ENCODE results near the gene CXorf58. TPM values are rescaled to one million over a fixed set of nuclear protein-coding genes. Genes with fewer than 3 reads are reported as not detected.

Gene CXorf58
- total RNA-seq, 1 experiment from 2014 or later, result not detected

- intact Hi-C loops (cut with micrococcal nuclease), result no loop called here
- H3K9ac ChIP-seq (ENCODE audit: low read length), result 0 out of 2 replicates have a peak overlapping the region, but pooled peaks have one; percentile 1
- CTCF ChIA-PET, result no interaction called here
Measured at GRCh38 chrX:23896981-23897380, 10.8 kb upstream of the CXorf58 start.

More at GRCh38 chrX:23896981-23897380, 10.8 kb upstream of the CXorf58 start:
- H3K79me2 ChIP-seq (ENCODE audit: insufficient read depth, low read length), result 0 out of 2 replicates have a peak, but pooled peaks cover 7% of the 10 kb centered on the region
- TF ChIP-seq, protein P1, sequence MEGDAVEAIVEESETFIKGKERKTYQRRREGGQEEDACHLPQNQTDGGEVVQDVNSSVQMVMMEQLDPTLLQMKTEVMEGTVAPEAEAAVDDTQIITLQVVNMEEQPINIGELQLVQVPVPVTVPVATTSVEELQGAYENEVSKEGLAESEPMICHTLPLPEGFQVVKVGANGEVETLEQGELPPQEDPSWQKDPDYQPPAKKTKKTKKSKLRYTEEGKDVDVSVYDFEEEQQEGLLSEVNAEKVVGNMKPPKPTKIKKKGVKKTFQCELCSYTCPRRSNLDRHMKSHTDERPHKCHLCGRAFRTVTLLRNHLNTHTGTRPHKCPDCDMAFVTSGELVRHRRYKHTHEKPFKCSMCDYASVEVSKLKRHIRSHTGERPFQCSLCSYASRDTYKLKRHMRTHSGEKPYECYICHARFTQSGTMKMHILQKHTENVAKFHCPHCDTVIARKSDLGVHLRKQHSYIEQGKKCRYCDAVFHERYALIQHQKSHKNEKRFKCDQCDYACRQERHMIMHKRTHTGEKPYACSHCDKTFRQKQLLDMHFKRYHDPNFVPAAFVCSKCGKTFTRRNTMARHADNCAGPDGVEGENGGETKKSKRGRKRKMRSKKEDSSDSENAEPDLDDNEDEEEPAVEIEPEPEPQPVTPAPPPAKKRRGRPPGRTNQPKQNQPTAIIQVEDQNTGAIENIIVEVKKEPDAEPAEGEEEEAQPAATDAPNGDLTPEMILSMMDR (IDR thresholded peaks at IDR 0.05 in 2 of 3, conservative IDR thresholded peaks at IDR 0.05 in 1 of 3; ENCODE audit: borderline replicate concordance in 1 of 3, insufficient read depth in 1 of 3, low read depth in 2 of 3, low read length in 2 of 3), result no peak
- no peak for TF ChIP-seq POLR2AphosphoS5 (IDR thresholded peaks at IDR 0.05; ENCODE audit: low read depth, low read length)
- TF ChIP-seq ATF3 (IDR thresholded peaks at IDR 0.05), result no peak
- no peak for TF ChIP-seq SRF (IDR thresholded peaks at IDR 0.05; ENCODE audit: low read depth)
- TF ChIP-seq YY1 (IDR thresholded peaks at IDR 0.05; ENCODE audit: extremely low read depth, insufficient replicate concordance, low read depth, low read length), result no peak
- TF ChIP-seq ZNF274 (IDR thresholded peaks at IDR 0.05; ENCODE audit: low read depth, low read length), result no peak
- no peak for TF ChIP-seq EZH2phosphoT487 (IDR thresholded peaks at IDR 0.05; ENCODE audit: borderline replicate concordance)
- TF ChIP-seq FOSL1 (IDR thresholded peaks at IDR 0.05; ENCODE audit: low read depth), result no peak
- no peak for TF ChIP-seq CEBPB (IDR thresholded peaks at IDR 0.05; ENCODE audit: low read depth)
- TF ChIP-seq, protein P2, sequence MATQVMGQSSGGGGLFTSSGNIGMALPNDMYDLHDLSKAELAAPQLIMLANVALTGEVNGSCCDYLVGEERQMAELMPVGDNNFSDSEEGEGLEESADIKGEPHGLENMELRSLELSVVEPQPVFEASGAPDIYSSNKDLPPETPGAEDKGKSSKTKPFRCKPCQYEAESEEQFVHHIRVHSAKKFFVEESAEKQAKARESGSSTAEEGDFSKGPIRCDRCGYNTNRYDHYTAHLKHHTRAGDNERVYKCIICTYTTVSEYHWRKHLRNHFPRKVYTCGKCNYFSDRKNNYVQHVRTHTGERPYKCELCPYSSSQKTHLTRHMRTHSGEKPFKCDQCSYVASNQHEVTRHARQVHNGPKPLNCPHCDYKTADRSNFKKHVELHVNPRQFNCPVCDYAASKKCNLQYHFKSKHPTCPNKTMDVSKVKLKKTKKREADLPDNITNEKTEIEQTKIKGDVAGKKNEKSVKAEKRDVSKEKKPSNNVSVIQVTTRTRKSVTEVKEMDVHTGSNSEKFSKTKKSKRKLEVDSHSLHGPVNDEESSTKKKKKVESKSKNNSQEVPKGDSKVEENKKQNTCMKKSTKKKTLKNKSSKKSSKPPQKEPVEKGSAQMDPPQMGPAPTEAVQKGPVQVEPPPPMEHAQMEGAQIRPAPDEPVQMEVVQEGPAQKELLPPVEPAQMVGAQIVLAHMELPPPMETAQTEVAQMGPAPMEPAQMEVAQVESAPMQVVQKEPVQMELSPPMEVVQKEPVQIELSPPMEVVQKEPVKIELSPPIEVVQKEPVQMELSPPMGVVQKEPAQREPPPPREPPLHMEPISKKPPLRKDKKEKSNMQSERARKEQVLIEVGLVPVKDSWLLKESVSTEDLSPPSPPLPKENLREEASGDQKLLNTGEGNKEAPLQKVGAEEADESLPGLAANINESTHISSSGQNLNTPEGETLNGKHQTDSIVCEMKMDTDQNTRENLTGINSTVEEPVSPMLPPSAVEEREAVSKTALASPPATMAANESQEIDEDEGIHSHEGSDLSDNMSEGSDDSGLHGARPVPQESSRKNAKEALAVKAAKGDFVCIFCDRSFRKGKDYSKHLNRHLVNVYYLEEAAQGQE (IDR thresholded peaks at IDR 0.05; ENCODE audit: low read depth), result no peak
- TF ChIP-seq RAD21 (IDR thresholded peaks at IDR 0.05; ENCODE audit: low read depth), result no peak
- H3K4me1 ChIP-seq (ENCODE audit: control insufficient read depth in 1 of 2, insufficient read depth in 2 of 2, low read length in 2 of 2), result peaks cover 51 to 52% of the 10 kb centered on the region in 2 experiments
- POLR2A ChIA-PET, result interaction anchor here (0.8 to 1.4 kb wide), 2 partner anchors 112 to 114 kb away, joined by 3 to 4 read pairs; partner anchors contain the start of gene SAT1
- BruUV-seq (replicated peaks), result no TSS peak
- no peaks in the 10 kb centered on the region for H3K9me3 ChIP-seq (ENCODE audit: control insufficient read depth in 1 of 2, insufficient read depth in 1 of 2, low read depth in 1 of 2, low read length in 2 of 2)
- H3K9me2 ChIP-seq (ENCODE audit: insufficient read depth), result no peaks in the 10 kb centered on the region
- no peaks in the 10 kb centered on the region for H3K36me3 ChIP-seq (ENCODE audit: control insufficient read depth in 1 of 2, insufficient read depth in 2 of 2, low read length in 2 of 2)
- peak overlapping the region; percentile 52; the same call in 1 of the 2 replicates for H3K27ac ChIP-seq (ENCODE audit: low read depth, low read length)
- H3K4me3 ChIP-seq (replicated peaks in 1 of 2; ENCODE audit: low read depth in 1 of 2, low read length in 2 of 2), result no peak overlapping the region
- no peaks in the 10 kb centered on the region for H4K20me1 ChIP-seq (ENCODE audit: insufficient read depth)
- no peak overlapping the region; the same call in 1 of the 2 replicates for H3K4me2 ChIP-seq (ENCODE audit: low read length)
- ATAC-seq (no peak), DNase-seq (ENCODE audit: low read depth, low spot score) (no peak)
- RAD21 ChIA-PET (ENCODE audit: low non-redundant PET in 1 of 2, low total read pairs in 2 of 2, uncharacterized antibody in 2 of 2, unreplicated experiment in 2 of 2), result interaction anchor here in 1 of 2 experiments (0.6 kb wide), 1 partner anchor 267 kb away, joined by 3 read pairs; no protein-coding TSS in a partner anchor
- H3K27me3 ChIP-seq (ENCODE audit: insufficient read depth, low read length), result no peaks in the 10 kb centered on the region
- no peak overlapping the region for H2AFZ ChIP-seq (ENCODE audit: low read depth, low read length, poor library complexity, severe bottlenecking)

Measured in HCT116 (cell line).